Nephron (organoid): Measurements from ENCODE around the gene GARIN3.
A peak's percentile ranks its signal among the peaks of the same experiment; 100 is the strongest.

Experiments used
- H3K27ac Mint-ChIP-seq, 3 experiments: 2 replicates each; pipeline ENCODE4 v1.8.0; 2020; ENCODE audit warnings: mixed read lengths in 3 of 3, mild to moderate bottlenecking in 2 of 3, moderate library complexity in 1 of 3
- H3K27me3 Mint-ChIP-seq: 2 replicates; pipeline ENCODE4 v1.8.0; 2021; ENCODE audit warnings: low read depth, mild to moderate bottlenecking, moderate library complexity, mixed read lengths
- H3K36me3 Mint-ChIP-seq: 2 replicates; pipeline ENCODE4 v1.8.0; 2020; ENCODE audit warnings: low read depth, mixed read lengths
- H3K4me1 Mint-ChIP-seq: 2 replicates; pipeline ENCODE4 v1.8.0; 2020; ENCODE audit warnings: mixed read lengths
- H3K4me3 Mint-ChIP-seq, 3 experiments: 2 replicates each; pipeline ENCODE4 v1.8.0; 2020; ENCODE audit warnings: mild to moderate bottlenecking in 3 of 3, mixed read lengths in 3 of 3, moderate library complexity in 2 of 3
- H3K9me3 Mint-ChIP-seq: 2 replicates; pipeline ENCODE4 v1.8.0; 2020; ENCODE audit warnings: mixed read lengths
- TF ChIP-seq, protein P1 (sequence below), 3 experiments: fragments of 200-600 bp; sonication (generic); IDR thresholded peaks; one replicate each; pipeline ENCODE4 v1.5.0; 2021; ENCODE audit warnings: antibody characterized with exemption in 3 of 3; ENCODE audit not compliant: unreplicated experiment in 3 of 3

GARIN3 gene

GRCh38 chr5:157148734-157149615 is 17.1 kb downstream of the GARIN3 start:
- Mint-ChIP-seq H3K9me3 (peaks cover 2% of the 10 kb centered on the region), H3K27ac (no peak overlapping the region), H3K36me3 (no peaks in the 10 kb centered on the region), H3K4me1 (no peaks in the 10 kb centered on the region), H3K27me3 (peaks cover 8% of the 10 kb centered on the region), H3K4me3 (peak overlapping the region in 1 of 3 experiments; percentile 26)
- TF ChIP-seq, protein P1, sequence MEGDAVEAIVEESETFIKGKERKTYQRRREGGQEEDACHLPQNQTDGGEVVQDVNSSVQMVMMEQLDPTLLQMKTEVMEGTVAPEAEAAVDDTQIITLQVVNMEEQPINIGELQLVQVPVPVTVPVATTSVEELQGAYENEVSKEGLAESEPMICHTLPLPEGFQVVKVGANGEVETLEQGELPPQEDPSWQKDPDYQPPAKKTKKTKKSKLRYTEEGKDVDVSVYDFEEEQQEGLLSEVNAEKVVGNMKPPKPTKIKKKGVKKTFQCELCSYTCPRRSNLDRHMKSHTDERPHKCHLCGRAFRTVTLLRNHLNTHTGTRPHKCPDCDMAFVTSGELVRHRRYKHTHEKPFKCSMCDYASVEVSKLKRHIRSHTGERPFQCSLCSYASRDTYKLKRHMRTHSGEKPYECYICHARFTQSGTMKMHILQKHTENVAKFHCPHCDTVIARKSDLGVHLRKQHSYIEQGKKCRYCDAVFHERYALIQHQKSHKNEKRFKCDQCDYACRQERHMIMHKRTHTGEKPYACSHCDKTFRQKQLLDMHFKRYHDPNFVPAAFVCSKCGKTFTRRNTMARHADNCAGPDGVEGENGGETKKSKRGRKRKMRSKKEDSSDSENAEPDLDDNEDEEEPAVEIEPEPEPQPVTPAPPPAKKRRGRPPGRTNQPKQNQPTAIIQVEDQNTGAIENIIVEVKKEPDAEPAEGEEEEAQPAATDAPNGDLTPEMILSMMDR (IDR thresholded peaks at IDR 0.05; ENCODE audit: unreplicated experiment in 3 of 3) = peak; percentile 85 to 90 (median 85)

DNA sequence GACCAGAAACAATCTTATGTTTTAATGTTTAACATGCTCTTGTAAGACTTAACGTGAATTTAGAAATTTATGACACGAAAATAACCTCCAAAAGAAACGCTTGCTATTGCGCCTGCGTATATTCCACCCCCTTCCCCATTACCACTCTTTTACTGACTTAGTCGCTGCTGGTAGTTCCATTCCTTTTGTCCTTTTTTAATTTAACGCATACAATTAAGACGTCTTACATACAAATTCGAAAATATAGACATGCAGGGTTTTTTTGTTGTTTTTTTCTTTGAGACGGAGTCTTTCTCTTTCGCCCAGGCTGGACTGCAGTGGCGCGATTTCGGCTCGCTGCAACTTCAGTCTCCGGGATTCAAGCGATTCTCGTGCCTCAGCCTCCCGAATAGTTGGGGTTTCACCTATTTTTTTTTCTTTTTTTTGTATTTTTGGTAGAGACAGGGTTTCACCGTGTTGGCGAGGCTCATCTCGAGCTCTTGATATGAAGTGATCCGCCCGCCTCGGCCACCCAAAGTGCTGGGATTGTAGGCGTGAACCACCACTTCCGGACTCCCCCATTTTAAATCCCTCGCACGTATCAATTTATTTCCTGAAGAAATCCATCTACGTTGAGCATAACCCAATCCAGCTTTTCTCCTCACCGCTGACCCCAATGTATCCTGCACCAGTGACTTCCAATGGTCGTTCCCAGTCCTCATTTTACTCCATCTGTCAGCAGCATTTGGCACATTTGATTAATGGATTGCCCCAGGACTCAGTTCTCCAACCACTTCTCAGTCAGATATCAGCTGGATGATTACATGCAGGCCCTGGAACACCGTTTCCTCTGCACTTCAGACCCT is 22.7 kb downstream of the GARIN3 start:
- peaks cover 4% of the 10 kb centered on the region for H3K27me3 Mint-ChIP-seq
- no peaks in the 10 kb centered on the region for H3K4me1 Mint-ChIP-seq
- TF ChIP-seq, protein P1 (IDR thresholded peaks at IDR 0.05; ENCODE audit: unreplicated experiment in 3 of 3) = no peak
- peak overlapping the region; percentile 79 to 93 (median 87) for H3K27ac Mint-ChIP-seq
- H3K36me3 Mint-ChIP-seq = peaks cover 24% of the 10 kb centered on the region
- H3K9me3 Mint-ChIP-seq = peaks cover 6% of the 10 kb centered on the region
- H3K4me3 Mint-ChIP-seq = peak overlapping the region; percentile 93 to 96 (median 94)

DNA sequence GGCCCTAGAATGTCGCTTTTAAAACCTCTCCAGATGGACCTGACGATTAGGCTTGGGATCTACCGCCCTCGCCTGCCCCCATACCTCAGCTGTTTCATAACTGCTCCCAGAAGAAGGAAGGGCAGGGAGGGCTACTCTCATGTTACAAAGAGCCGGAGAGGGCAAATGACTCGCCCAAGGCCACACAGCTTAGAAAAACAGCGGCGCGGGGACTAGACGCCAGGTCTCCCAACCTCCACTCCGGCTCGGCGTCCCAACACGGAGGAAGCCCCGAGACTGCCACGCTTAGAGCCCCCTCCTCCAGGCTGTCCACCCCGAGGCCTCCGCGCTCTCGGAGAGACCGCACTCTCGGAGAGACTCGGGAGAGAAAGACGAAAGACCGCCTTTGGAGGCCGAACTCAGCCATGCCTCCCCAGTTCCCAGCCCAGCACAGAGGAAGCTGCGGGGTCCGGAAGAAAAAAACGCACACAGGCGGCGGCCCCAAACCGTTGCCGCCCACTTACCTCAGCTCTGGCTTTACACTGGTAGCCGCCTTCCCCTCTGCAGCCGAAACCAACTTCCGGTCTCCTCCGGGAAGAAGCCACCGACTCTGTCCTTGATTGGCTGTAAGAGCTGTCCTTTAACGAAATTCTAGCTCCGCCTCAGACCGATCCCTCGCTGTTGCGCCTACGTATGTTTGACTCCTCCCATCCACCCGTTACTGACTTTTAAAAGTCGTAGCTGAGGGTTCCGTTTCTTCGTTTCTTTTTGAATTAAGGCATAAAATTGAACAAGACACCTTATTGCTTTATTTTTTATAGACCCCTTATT is 23.5 kb downstream of the GARIN3 start, which contains the start of gene MED7:
Gene MED7, minus strand, starts transcription at position 549 of the 810 bp plus-strand sequence. CDS start 3,434 bp downstream, outside the sequence.
- H3K4me3 Mint-ChIP-seq = peak within 1 kb of the TSS; percentile 93 to 96 (median 94)
- peaks cover 32% of the 10 kb centered on the region for H3K36me3 Mint-ChIP-seq
- TF ChIP-seq, protein P1 (IDR thresholded peaks at IDR 0.05; ENCODE audit: unreplicated experiment in 3 of 3) = no peak
- H3K4me1 Mint-ChIP-seq = no peaks in the 10 kb centered on the region
- peaks cover 6% of the 10 kb centered on the region for H3K9me3 Mint-ChIP-seq
- H3K27ac Mint-ChIP-seq = peak within 1 kb of the TSS; percentile 79 to 93 (median 87)
- H3K27me3 Mint-ChIP-seq = no peaks in the 10 kb centered on the region

- Mint-ChIP-seq H3K9me3 (no peaks in the 10 kb centered on the region), H3K27me3 (no peaks in the 10 kb centered on the region), H3K4me1 (no peaks in the 10 kb centered on the region), H3K27ac (no peak overlapping the region), H3K4me3 (no peak overlapping the region), H3K36me3 (peaks cover 41% of the 10 kb centered on the region)
- TF ChIP-seq, protein P1 (IDR thresholded peaks at IDR 0.05; ENCODE audit: unreplicated experiment in 3 of 3) = no peak
Observed at GRCh38 chr5:157137691-157138090, 28.4 kb downstream of the GARIN3 start.

- H3K9me3 Mint-ChIP-seq = peaks cover 3% of the 10 kb centered on the region
- no peaks in the 10 kb centered on the region for H3K27me3 Mint-ChIP-seq
Observed at GRCh38 chr5:157132281-157132612, 33.8 kb downstream of the GARIN3 start.

More at GRCh38 chr5:157132281-157132612, 33.8 kb downstream of the GARIN3 start:
- H3K27ac Mint-ChIP-seq = no peak overlapping the region
- H3K4me3 Mint-ChIP-seq = no peak overlapping the region
- H3K36me3 Mint-ChIP-seq = peaks cover 6% of the 10 kb centered on the region
- TF ChIP-seq, protein P1 (IDR thresholded peaks at IDR 0.05; ENCODE audit: unreplicated experiment in 3 of 3) = no peak
- no peaks in the 10 kb centered on the region for H3K4me1 Mint-ChIP-seq
